Smooth muscle cell (in vitro differentiated cells): Measurements from ENCODE around the gene HOXA3. TPM values are rescaled to one million over a fixed set of nuclear protein-coding genes. Genes with fewer than 3 reads are reported as not detected.

Source experiments
- DNase-seq: peaks from one replicate; lab custom pipeline; 2025; ENCODE audit not compliant: unreplicated experiment; lab: John Stamatoyannopoulos, UW
- H2AFZ ChIP-seq: fragments of 200-600 bp; sonication (generic); 2 replicates; pipeline ENCODE4 v1.6.0; 2016; ENCODE audit warnings: antibody characterized with exemption, low read depth, mild to moderate bottlenecking
- H3F3A ChIP-seq: fragments of 200-600 bp; sonication (generic); 2 replicates; pipeline ENCODE4 v1.6.0; 2017; ENCODE audit warnings: antibody characterized with exemption, low read depth
- H3K27ac ChIP-seq: fragments of 200-600 bp; sonication (generic); 2 replicates; pipeline ENCODE4 v1.5.1; 2016; ENCODE audit warnings: low read depth, mild to moderate bottlenecking
- H3K27me3 ChIP-seq: fragments of 200-600 bp; sonication (generic); 2 replicates; pipeline ENCODE4 v1.6.1; 2016; ENCODE audit warnings: low read depth, mild to moderate bottlenecking
- H3K36me3 ChIP-seq: fragments of 200-600 bp; sonication (generic); 2 replicates; pipeline ENCODE4 v1.5.1; 2016; ENCODE audit warnings: low read depth
- H3K4me1 ChIP-seq: fragments of 200-600 bp; sonication (generic); 2 replicates; pipeline ENCODE4 v1.5.1; 2016; ENCODE audit warnings: low read depth
- H3K4me2 ChIP-seq: fragments of 200-600 bp; sonication (generic); 2 replicates; pipeline ENCODE4 v1.6.0; 2016; ENCODE audit warnings: mild to moderate bottlenecking
- H3K4me3 ChIP-seq: fragments of 200-600 bp; sonication (generic); 2 replicates; pipeline ENCODE4 v1.5.1; 2016; ENCODE audit warnings: mild to moderate bottlenecking
- H3K79me2 ChIP-seq: fragments of 200-600 bp; sonication (generic); 2 replicates; pipeline ENCODE4 v1.6.0; 2016; ENCODE audit warnings: low read depth, mild to moderate bottlenecking
- H3K9ac ChIP-seq: fragments of 200-600 bp; sonication (generic); 2 replicates; pipeline ENCODE4 v1.6.0; 2016; ENCODE audit warnings: low read depth
- H3K9me3 ChIP-seq: fragments of 200-600 bp; sonication (generic); replicated peaks from 2 replicates; pipeline ENCODE4 v1.5.1; 2016; ENCODE audit warnings: low read depth
- H4K20me1 ChIP-seq: fragments of 200-600 bp; sonication (generic); 2 replicates; pipeline ENCODE4 v1.6.0; 2016; ENCODE audit warnings: low read depth
- WGBS: methylation state at CpG from one replicate; pipeline ENCODE4 v1.1.7; 2016; ENCODE audit warnings: low lambda C conversion rate; 5-methylcytosine and 5-hydroxymethylcytosine counted together
- polyA plus RNA-seq: library from polyadenylated mRNA; unstranded; fragments of >200 nt; fragmentation: Nextera tagmentation; extraction: Ambion mirVana; gene quantifications from 2 replicates; pipeline ENCODE4 v1.2.1, GENCODE V29; 2016
- total RNA-seq: library from RNA; depleted of rRNA; stranded (reverse); fragments of >200 nt; gene quantifications from 2 replicates; pipeline ENCODE4 v1.2.3, GENCODE V29; 2014
- TF ChIP-seq, protein P1 (sequence below): fragments of 200-600 bp; sonication (generic); IDR thresholded peaks from 2 replicates; pipeline ENCODE4 v1.5.1; 2017; ENCODE audit warnings: borderline replicate concordance, mild to moderate bottlenecking, antibody characterized with exemption; ENCODE audit not compliant: insufficient read depth, poor library complexity, severe bottlenecking

The HOXA3 gene
- total and polyA plus RNA-seq, 2 experiments from 2014 or later: 0.13 to 0.31 TPM

DNA sequence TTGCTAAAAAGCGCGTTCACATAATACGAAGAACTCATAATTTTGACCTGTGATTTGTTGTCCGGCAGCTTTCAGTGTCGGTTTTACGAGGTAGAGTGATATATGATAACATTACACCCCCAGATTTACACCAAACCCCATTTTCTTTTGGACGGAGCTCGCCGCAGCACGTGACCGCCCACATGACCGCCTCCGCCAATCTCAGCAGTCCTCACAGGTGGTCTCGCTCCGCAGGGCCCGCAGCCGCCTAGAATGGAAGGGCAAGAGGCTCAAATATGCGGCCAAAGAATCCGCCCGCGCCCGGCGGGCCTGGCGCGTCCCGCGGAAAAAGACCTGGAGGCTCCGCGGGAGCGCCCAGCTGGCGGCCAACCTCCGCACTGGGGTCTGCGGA, 4.1 kb upstream of the HOXA3 start, which contains the start of gene HOXA7:
TSS of gene HOXA7 (minus strand) at position 168 of the 391 bp plus-strand sequence. CDS start at position 38, 130 bp downstream.
- peak within 1 kb of the TSS; percentile 72 for H2AFZ ChIP-seq
- no peak within 1 kb of the TSS for H3K9ac ChIP-seq
- no peak within 1 kb of the TSS for H3K27ac ChIP-seq
- H3K79me2 ChIP-seq: no peaks in the 10 kb centered on the region
- 11% methylated on average over 33 of the region's 33 CpGs for WGBS
- H3K4me1 ChIP-seq: peaks cover 3% of the 10 kb centered on the region
- H4K20me1 ChIP-seq: no peaks in the 10 kb centered on the region
- H3K36me3 ChIP-seq: no peaks in the 10 kb centered on the region
- TF ChIP-seq, protein P1, sequence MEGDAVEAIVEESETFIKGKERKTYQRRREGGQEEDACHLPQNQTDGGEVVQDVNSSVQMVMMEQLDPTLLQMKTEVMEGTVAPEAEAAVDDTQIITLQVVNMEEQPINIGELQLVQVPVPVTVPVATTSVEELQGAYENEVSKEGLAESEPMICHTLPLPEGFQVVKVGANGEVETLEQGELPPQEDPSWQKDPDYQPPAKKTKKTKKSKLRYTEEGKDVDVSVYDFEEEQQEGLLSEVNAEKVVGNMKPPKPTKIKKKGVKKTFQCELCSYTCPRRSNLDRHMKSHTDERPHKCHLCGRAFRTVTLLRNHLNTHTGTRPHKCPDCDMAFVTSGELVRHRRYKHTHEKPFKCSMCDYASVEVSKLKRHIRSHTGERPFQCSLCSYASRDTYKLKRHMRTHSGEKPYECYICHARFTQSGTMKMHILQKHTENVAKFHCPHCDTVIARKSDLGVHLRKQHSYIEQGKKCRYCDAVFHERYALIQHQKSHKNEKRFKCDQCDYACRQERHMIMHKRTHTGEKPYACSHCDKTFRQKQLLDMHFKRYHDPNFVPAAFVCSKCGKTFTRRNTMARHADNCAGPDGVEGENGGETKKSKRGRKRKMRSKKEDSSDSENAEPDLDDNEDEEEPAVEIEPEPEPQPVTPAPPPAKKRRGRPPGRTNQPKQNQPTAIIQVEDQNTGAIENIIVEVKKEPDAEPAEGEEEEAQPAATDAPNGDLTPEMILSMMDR: no peak
- peak within 1 kb of the TSS; percentile 51 for H3K4me3 ChIP-seq
- H3K9me3 ChIP-seq: no peaks in the 10 kb centered on the region
- no peaks in the 10 kb centered on the region for H3F3A ChIP-seq
- peak within 1 kb of the TSS; percentile 91 for H3K4me2 ChIP-seq
- DNase-seq: no peak
- peaks cover 91% of the 10 kb centered on the region for H3K27me3 ChIP-seq

DNA sequence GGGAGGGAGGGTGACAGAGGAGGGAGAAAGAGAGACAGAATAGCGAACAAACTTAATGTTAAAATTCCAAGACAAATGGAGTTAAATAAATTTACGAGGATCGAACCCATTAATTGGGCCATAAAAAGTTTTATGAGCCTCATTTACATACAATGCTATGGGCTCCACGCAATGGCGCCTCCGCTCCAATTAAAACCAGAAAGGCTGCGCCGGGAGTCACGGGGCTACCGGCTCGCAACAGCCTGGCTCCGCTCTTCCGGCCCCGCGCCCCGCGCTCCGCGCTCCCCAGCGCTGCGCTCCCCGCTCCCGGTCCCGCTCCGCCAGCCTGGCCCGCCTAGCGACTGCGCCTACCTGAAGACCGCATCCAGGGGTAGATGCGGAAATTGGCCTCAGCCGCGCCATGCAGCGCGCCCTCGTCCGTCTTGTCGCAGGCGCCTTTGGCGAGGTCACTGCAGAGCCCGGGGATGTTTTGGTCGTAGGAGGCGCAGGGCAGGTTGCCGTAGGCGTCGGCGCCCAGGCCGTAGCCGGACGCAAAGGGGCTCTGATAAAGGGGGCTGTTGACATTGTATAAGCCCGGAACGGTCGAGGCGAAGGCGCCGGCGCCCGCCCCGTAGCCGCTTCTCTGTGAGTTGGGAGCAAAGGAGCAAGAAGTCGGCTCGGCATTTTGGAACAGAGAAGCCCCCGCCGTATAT, 3.6 kb upstream of the HOXA3 start:
- H3K79me2 ChIP-seq: no peaks in the 10 kb centered on the region
- WGBS: 11% methylated on average over 61 of the region's 63 CpGs
- H3K27ac ChIP-seq: no peak overlapping the region
- peak overlapping the region; percentile 51 for H3K4me3 ChIP-seq
- no peak for DNase-seq
- peaks cover 3% of the 10 kb centered on the region for H3K4me1 ChIP-seq
- H3F3A ChIP-seq: no peaks in the 10 kb centered on the region
- H3K27me3 ChIP-seq: peaks cover 96% of the 10 kb centered on the region
- no peaks in the 10 kb centered on the region for H4K20me1 ChIP-seq
- H3K9me3 ChIP-seq: no peaks in the 10 kb centered on the region
- peak overlapping the region; percentile 91 for H3K4me2 ChIP-seq
- no peaks in the 10 kb centered on the region for H3K36me3 ChIP-seq
- TF ChIP-seq, protein P1: no peak
- no peak overlapping the region for H3K9ac ChIP-seq
- H2AFZ ChIP-seq: peak overlapping the region; percentile 72

DNA sequence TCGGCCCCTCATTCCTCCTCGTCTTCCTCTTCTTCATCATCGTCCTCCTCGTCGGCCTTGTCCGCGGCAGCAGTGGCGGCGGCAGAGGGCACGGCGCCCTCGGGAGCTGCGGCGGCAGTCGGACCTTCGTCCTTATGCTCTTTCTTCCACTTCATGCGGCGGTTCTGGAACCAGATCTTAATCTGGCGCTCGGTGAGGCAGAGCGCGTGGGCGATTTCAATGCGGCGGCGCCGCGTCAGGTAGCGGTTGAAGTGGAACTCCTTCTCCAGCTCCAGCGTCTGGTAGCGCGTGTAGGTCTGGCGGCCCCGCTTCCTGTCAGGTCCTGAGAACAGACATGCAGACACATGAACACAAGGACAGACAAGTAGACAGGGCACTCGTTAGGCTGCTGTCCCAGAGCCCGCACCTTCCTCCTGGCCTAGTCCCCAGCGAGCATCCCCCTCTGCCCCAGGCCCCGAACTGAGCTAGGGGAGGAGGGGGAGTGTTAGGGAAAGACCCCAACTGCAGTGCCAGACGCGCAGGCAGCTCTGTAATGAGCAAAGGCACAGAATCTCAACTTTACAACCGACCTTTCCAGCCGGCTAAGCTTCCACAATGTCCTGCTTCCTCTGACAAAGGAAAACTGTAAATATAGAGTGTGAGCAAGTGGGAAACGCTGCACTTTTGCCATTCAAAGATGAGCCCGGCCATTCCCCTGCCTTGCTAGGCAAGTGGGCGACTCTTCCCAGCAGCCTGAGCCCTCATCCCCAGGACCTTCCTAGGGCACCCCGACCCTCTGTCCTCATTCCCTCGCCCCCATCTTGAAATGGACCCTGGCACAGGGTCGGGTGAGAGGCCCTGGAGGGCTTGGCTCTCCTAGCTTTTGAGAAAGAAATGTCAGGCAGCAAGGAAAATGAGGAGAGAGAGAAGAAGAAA, 2.8 kb upstream of the HOXA3 start:
- H3K27me3 ChIP-seq: peaks cover 99% of the 10 kb centered on the region
- no peaks in the 10 kb centered on the region for H3K79me2 ChIP-seq
- WGBS: 17% methylated on average over 48 of the region's 48 CpGs
- no peak overlapping the region for H3K27ac ChIP-seq
- H3K36me3 ChIP-seq: no peaks in the 10 kb centered on the region
- TF ChIP-seq, protein P1: no peak
- H4K20me1 ChIP-seq: no peaks in the 10 kb centered on the region
- no peaks in the 10 kb centered on the region for H3K9me3 ChIP-seq
- H3K4me1 ChIP-seq: no peaks in the 10 kb centered on the region
- H2AFZ ChIP-seq: peak overlapping the region; percentile 72
- no peak overlapping the region for H3K9ac ChIP-seq
- peak overlapping the region; percentile 51 for H3K4me3 ChIP-seq
- no peaks in the 10 kb centered on the region for H3F3A ChIP-seq
- H3K4me2 ChIP-seq: peak overlapping the region; percentile 91
- no peak for DNase-seq
